HG02938 (cell line): ENCODE results near the gene MRPS18A.
"Not testable (repeated sequence)": the region's sequence is repeated elsewhere in the genome, so short reads cannot be mapped to it uniquely, and the experiment has no call there.

Source experiments
- ATAC-seq: cut with Tn5 transposase; IDR thresholded peaks from one replicate; pipeline ENCODE4 v1.9.1; 2021; ENCODE audit warnings: mild to moderate bottlenecking, moderate library complexity; ENCODE audit not compliant: unreplicated experiment

MRPS18A gene

GRCh38 chr6:43639984-43640800 is 47.4 kb downstream of the MRPS18A start:
- no peak for ATAC-seq

DNA sequence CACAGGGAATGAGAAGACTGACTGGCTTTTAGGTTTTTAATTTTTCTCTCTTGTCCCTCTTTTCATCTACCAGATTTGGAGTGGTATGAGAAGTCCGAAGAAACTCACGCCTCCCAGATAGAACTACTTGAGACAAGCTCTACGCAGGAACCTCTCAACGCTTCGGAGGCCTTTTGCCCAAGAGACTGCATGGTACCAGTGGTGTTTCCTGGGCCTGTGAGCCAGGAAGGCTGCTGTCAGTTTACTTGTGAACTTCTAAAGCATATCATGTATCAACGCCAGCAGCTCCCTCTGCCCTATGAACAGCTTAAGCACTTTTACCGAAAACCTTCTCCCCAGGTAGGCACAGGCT is 51.3 kb downstream of the MRPS18A start:
- no peak for ATAC-seq

DNA sequence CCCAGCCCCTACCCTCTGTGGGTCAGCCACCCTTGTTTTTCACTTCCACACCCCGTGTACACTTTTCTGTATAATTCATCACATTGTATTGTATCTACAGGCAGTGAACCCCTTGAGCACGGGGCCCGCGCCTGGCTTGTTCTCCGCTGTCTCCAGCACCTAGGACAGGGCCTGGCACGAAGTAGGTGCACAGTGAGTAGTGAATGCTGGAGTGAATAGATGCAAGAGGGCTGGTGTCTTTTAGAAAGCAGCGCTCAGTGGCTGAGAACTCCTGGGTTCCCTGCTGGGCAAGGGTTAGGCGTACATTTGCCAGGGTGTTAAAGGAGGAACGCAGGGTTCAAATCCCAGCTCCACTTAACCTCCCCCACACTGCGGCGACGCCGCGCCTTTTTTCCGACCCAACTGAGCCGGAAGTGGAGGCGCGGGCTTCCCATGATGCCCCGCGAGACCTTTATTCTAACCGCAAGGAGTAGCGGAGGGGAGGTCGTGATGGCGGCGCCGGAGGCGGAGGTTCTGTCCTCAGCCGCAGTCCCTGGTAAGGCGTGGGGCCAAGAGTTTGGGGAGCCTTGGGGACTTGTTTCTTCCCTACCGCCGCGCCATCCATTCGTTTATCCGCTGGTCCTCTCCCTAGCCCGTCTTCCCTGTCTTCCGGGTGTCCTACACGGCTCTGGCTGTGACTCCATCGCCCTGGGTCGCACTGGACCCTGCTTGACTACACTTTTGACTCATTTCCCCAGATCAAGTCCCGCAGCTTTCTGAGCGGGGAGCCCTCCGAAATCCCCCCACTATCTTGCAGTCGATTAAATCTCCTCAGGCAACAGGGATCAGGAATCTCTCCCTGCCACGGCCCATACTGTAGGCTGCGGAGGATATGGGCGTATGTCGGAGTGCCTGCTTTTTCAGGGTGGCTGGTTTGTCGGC is 51.9 kb downstream of the MRPS18A start, which contains the start of gene MAD2L1BP:
MAD2L1BP (plus strand) TSS at position 454 of the 921 bp plus-strand sequence; CDS start at position 490, 36 bp downstream.
- ATAC-seq: peak; percentile 63

GRCh38 chr6:43634702-43635303 is 52.8 kb downstream of the MRPS18A start:
- ATAC-seq: no peak

- ATAC-seq: not testable (repeated sequence)
Observed at GRCh38 chr6:43633002-43633401, 54.6 kb downstream of the MRPS18A start.

DNA sequence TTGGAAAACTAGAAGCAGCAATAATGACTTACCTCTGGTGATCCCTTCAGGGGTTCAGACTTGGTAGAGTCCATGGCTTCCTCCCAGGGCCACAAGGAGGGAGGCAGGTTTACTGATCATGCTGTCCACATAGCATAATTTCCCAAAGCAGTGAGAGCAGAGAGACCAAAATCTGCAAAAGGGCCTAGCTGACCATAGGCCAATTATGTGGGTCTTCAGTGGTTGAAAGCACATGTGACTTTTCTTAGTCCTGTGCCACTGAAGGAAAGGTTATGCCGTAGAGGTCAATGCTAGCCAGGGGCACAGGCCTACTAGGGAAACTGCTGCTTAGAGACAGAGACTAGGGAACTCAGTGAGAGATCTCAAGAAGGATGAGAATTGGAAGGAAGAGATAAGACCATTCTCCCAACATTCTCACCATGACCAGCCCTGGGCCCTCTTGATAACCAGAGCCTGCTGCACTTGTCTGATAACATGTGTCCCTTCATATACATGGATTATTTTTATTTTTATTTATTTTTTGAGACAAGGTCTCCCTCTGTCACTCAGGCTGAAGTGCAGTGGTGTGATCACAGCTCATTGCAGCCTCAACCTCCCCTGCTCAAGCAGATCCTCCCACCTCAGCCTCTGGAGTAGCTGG is 56.5 kb downstream of the MRPS18A start:
- ATAC-seq: no peak

DNA sequence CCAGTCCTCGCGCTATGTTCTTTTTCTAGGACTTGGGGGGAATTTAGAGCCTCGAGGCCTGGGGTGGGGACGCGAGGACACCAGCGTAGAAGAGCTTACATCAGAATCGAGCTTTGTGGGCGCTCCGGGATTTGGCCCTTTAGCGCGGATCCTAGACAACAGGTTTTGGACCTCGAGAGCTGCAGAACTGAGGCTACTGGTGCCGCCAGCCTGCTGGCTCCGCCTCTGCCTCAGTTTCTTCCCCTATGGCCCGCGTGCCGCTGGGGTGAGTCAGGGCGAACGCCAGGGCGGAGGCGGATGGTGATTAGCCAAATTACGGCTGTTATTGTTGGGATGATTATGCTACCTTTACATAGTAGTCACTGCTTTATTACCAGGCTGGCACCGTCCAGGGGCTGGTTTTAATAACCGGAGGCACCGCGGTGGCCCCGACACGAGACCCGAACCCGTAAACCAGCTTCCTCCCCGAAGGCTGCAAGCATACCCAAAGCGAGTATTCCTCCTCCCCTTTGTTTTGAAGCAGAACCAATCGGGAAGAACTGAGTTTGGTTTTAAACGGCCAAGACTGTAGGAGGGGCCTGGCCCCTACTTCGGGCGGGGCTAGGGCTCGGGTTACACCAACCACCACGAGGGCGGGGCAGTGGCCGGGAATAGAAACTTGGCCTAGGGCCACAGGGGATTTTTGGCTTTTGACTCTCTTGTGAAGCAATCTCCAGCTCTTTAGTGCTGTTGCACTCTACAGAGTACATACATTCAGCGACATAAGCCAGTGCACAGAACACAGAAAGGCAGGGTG is 57.9 kb downstream of the MRPS18A start:
- peak; percentile 65 for ATAC-seq

DNA sequence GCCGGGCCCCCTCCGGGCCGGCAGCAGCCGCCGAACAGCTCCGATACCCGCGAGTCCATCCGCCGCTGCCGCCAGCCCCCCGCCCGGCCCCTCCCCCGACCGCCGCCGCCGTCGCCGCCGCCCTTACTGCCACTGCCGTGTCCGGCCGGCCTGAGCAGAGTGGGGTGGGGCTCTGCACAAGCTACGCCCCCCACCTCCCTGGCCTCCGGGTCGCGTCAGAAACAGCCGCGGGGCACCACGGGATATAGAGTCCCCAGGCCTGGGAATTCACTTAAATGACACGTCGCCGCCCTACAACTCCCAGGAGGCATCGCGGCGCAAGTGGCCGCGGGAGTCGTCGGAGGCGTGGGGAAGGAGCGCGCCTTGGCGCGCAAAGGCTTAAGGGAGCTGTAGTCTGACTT is 58.5 kb downstream of the MRPS18A start, which contains the start of gene GTPBP2:
GTPBP2 (minus strand) TSS at position 161 of the 401 bp plus-strand sequence; CDS start at position 59, 102 bp downstream.
- peak; percentile 69 for ATAC-seq

GRCh38 chr6:43628393-43629103 is 59.0 kb downstream of the MRPS18A start:
- no peak for ATAC-seq

DNA sequence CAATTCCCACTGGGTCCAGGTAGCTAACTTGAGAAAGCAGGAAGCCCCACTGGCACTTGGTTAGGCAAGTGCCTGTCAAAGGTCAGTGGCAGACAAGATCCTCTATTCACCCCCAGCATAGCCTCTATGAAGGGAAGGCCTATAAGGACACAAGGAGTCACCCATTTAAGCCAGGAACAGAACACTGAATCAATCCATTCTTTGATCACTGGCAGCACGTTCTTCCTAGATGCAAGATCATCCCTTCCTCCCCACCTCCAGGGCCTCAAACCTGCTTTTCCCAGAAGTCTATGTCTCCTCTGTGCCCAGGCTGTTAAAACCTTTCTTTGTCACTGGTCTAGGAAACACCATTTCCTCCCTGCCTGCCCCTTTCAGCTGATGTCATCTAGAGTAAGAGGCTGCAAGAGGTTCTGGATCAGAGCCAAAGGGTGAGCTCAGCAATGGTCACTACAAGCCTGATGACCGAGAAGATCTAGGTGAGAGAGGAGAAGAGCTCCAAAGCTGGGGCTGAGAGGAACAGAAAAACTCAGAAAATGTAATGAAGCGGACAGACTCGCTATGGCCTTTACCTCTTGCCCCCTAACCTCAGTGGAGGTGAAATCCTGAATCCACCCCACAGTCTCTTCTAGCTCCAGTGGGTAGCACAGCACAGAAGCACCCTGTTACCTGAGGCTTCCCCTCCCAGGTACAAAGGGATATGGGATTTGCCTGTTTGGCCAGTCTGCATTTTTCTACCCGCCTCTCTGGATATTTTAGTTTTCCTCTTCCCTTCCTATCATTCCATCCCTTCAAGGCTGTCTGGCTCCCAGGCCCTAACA is 60.4 kb downstream of the MRPS18A start:
- ATAC-seq: no peak

GRCh38 chr6:43625393-43625992 is 62.1 kb downstream of the MRPS18A start:
- no peak for ATAC-seq

DNA sequence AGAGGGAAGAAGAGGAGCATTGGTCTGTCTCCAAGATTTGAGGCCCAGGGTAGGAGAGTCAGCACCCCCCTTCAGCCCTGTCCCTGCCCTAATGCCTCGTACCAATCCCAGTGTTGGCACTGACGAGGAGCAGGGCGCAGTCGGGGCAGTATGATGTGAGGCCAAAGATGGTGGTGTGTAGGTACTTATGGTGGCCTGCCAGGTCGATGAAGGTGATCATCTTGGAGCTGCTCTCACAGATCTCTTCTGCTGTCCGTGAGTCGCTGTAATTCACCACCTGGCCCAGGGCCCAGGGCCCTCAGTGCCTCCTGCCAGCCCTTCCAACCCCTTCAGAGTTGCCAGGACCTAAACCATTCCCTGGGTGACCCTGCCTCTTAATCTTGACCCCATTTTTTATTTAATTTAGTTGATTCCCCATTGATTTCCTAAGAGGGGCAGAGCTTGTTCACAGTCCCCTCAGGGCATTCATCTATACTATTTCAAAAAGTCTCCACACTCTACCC is 62.8 kb downstream of the MRPS18A start:
- ATAC-seq: no peak

- ATAC-seq: no peak
Observed at GRCh38 chr6:43623880-43624785, 63.5 kb downstream of the MRPS18A start.

DNA sequence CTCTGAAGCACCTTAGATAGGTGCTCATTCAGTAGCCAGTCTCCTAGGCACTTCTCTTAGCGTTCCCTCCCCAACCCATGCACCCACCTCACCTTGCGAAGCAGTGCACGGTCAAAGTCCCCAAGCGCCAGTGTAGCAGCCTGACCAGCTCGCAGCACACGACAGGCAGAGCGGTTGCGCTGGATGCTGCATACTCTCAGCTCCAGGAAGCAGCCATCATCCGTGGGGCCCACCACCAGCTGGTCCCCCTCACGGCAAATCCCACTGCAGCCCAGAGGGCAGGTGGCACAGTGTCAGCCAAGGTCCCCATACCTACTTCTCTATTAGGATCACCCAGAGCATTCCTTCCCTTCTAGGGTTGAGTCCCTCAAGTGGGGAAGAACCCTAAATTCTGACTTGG is 65.0 kb downstream of the MRPS18A start:
- ATAC-seq: no peak

- no peak for ATAC-seq
Observed at GRCh38 chr6:43621836-43622180, 65.8 kb downstream of the MRPS18A start.
